ENCODE data around the gene PILRA. TPM values are rescaled to one million over a fixed set of nuclear protein-coding genes. Genes with fewer than 3 reads are reported as not detected.

The PILRA gene
- total RNA-seq, 4 donors from 2014 or later = 0.62 to 5.4 (median 2.0) TPM

DNA sequence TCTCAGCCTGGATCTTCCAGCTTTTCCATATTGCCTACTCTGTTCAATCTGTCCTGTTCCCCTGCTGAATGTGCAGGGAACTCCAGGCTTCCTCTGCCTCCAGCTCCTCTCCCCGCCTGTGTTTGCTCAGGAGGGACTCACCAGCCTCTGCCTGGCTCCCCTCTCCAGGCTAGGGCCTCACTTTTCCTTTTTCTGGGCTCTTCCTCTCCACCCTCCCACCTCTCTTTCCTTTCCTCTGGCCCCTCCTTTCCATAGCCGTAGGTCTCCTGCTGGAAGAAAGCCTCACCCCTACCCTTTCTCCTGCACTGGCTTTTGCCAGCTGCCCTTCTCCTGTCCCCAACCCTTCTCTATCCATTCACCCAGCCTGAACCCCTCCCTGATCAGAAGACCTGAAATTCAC, 25.0 kb downstream of the PILRA start:
- H3K4me1 ChIP-seq = no peaks in the 10 kb centered on the region
- H3K36me3 ChIP-seq = no peaks in the 10 kb centered on the region
- intact Hi-C loops (cut with DNase I; ENCODE audit: low total_unique reads) (no loop called here), in situ Hi-C loops (cut with MboI; ENCODE audit: low sequenced_read_pairs in 4 of 4) (no loop called here)
- no peak for ATAC-seq
- no peak for DNase-seq
- TF ChIP-seq CTCF (IDR thresholded peaks at IDR 0.05 in 4 of 5, conservative IDR thresholded peaks at IDR 0.05 in 1 of 5) (no peak), POLR2A (IDR thresholded peaks at IDR 0.05) (no peak)
- H3K9me3 ChIP-seq = no peaks in the 10 kb centered on the region
- no peak overlapping the region for H3K27ac ChIP-seq
- no peak overlapping the region for H3K4me3 ChIP-seq
- H3K27me3 ChIP-seq = no peaks in the 10 kb centered on the region

- no peak overlapping the region for H3K27ac ChIP-seq
- H3K4me1 ChIP-seq = no peaks in the 10 kb centered on the region
- no peak overlapping the region for H3K4me3 ChIP-seq
- in situ Hi-C loops (cut with MboI; ENCODE audit: low sequenced_read_pairs in 4 of 4) (no loop called here), intact Hi-C loops (cut with DNase I; ENCODE audit: low total_unique reads) (no loop called here)
- H3K36me3 ChIP-seq = no peaks in the 10 kb centered on the region
- H3K27me3 ChIP-seq = no peaks in the 10 kb centered on the region
- ATAC-seq (no peak), DNase-seq (no peak)
- no peak for TF ChIP-seq POLR2A (IDR thresholded peaks at IDR 0.05)
- no peaks in the 10 kb centered on the region for H3K9me3 ChIP-seq
Measured at GRCh38 chr7:100400041-100400440, 26.8 kb downstream of the PILRA start.

- H3K9me3 ChIP-seq = no peaks in the 10 kb centered on the region
- H3K4me1 ChIP-seq = no peaks in the 10 kb centered on the region
- DNase-seq = no peak
- no peak overlapping the region for H3K4me3 ChIP-seq
- no peak for TF ChIP-seq CTCF (IDR thresholded peaks at IDR 0.05 in 4 of 5, conservative IDR thresholded peaks at IDR 0.05 in 1 of 5)
- no peak for TF ChIP-seq POLR2A (IDR thresholded peaks at IDR 0.05)
- H3K27me3 ChIP-seq = no peaks in the 10 kb centered on the region
- no peak for ATAC-seq
- H3K27ac ChIP-seq = no peak overlapping the region
- intact Hi-C loops (cut with DNase I; ENCODE audit: low total_unique reads) = no loop called here
- H3K36me3 ChIP-seq = no peaks in the 10 kb centered on the region
- in situ Hi-C loops (cut with MboI; ENCODE audit: low sequenced_read_pairs in 4 of 4) = no loop called here
Measured at GRCh38 chr7:100400656-100401055, 27.4 kb downstream of the PILRA start.

DNA sequence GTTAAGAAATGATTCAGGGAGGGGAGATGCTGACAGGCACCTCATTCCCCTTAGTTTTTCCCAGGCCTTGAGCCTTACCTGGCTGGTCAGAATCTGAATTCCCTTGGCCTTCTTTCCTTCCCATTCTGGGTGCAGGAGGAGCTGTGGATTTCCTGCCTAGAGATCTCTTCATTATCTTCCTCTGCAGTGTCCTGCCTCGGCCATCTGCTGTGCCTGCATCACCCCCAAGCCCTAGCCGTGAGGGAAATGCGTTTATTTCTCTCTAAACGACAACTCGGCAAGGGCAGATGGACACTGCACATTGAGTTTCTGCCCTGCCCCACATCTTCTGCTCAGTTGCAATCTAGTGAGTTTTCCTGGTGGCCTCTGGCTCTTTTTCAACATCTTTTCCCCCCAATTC, 28.5 kb downstream of the PILRA start:
- TF ChIP-seq POLR2A (IDR thresholded peaks at IDR 0.05) (no peak), CTCF (IDR thresholded peaks at IDR 0.05 in 4 of 5, conservative IDR thresholded peaks at IDR 0.05 in 1 of 5) (no peak)
- ATAC-seq (no peak), DNase-seq (no peak)
- no peaks in the 10 kb centered on the region for H3K36me3 ChIP-seq
- H3K4me1 ChIP-seq = no peaks in the 10 kb centered on the region
- no peaks in the 10 kb centered on the region for H3K27me3 ChIP-seq
- no peak overlapping the region for H3K4me3 ChIP-seq
- intact Hi-C loops (cut with DNase I; ENCODE audit: low total_unique reads) (no loop called here), in situ Hi-C loops (cut with MboI; ENCODE audit: low sequenced_read_pairs in 4 of 4) (no loop called here)
- H3K9me3 ChIP-seq = no peaks in the 10 kb centered on the region
- no peak overlapping the region for H3K27ac ChIP-seq

- Histone ChIP-seq H3K4me3 (no peak overlapping the region), H3K4me1 (no peaks in the 10 kb centered on the region), H3K27me3 (no peaks in the 10 kb centered on the region), H3K36me3 (no peaks in the 10 kb centered on the region), H3K27ac (no peak overlapping the region), H3K9me3 (no peaks in the 10 kb centered on the region)
- intact Hi-C loops (cut with DNase I; ENCODE audit: low total_unique reads) (no loop called here), in situ Hi-C loops (cut with MboI; ENCODE audit: low sequenced_read_pairs in 4 of 4) (no loop called here)
- TF ChIP-seq POLR2A (IDR thresholded peaks at IDR 0.05) = no peak
- no peak for TF ChIP-seq CTCF (IDR thresholded peaks at IDR 0.05 in 4 of 5, conservative IDR thresholded peaks at IDR 0.05 in 1 of 5)
- DNase-seq (no peak), ATAC-seq (no peak)
Measured at GRCh38 chr7:100402241-100402640, 29.0 kb downstream of the PILRA start.

Measured in gastrocnemius medialis (tissue), 4 donors.